Skeletal muscle satellite cell (primary cell): ENCODE results near the gene GTF2H3. TPM values are rescaled to one million over a fixed set of nuclear protein-coding genes. Genes with fewer than 3 reads are reported as not detected.
"Not testable (repeated sequence)": the region's sequence is repeated elsewhere in the genome, so short reads cannot be mapped to it uniquely, and the experiment has no call there.

Source experiments
- H3K27me3 ChIP-seq: 2 replicates; pipeline ENCODE4 v1.7.0; 2013; ENCODE audit warnings: low read length; ENCODE audit not compliant: control insufficient read depth, insufficient read depth
- H3K36me3 ChIP-seq: 2 replicates; pipeline ENCODE4 v1.7.0; 2013; ENCODE audit warnings: mild to moderate bottlenecking, control low read depth, low read length; ENCODE audit not compliant: insufficient read depth
- H3K4me1 ChIP-seq: 2 replicates; pipeline ENCODE4 v1.7.0; 2013; ENCODE audit warnings: low read length; ENCODE audit not compliant: control insufficient read depth, insufficient read depth
- H3K4me2 ChIP-seq: 2 replicates; pipeline ENCODE4 v1.7.0; 2013; ENCODE audit warnings: mild to moderate bottlenecking, low read length
- H3K4me3 ChIP-seq: 2 replicates; pipeline ENCODE4 v1.7.0; 2013; ENCODE audit warnings: low read length
- H3K9ac ChIP-seq: 2 replicates; pipeline ENCODE4 v1.7.0; 2013; ENCODE audit warnings: mild to moderate bottlenecking, low read depth, low read length, moderate library complexity
- H3K9me3 ChIP-seq: replicated peaks from 2 replicates; pipeline ENCODE4 v1.7.0; 2013; ENCODE audit warnings: mild to moderate bottlenecking, control low read depth, low read length
- total RNA-seq: library from RNA; depleted of rRNA; stranded (reverse); fragments of >200 nt; gene quantifications from 2 replicates; pipeline ENCODE4 v1.2.3, GENCODE V29; 2012; rRNA removed

GTF2H3 gene
- 47.0 and 61.1 TPM in 2 replicates for total RNA-seq

GRCh38 chr12:123633379-123634141 lies at the start of gene GTF2H3, which contains the start of gene EIF2B1:
GTF2H3 (plus strand) TSS chr12:123633829; CDS start chr12:123633860, 31 bp downstream.
EIF2B1 (minus strand) TSS chr12:123633686; CDS start chr12:123633557, 129 bp downstream.
- Histone ChIP-seq H3K27me3 (no peaks in the 10 kb centered on the region), H3K4me3 (peak within 1 kb of the TSS; percentile 91), H3K4me1 (peaks cover 11% of the 10 kb centered on the region), H3K9me3 (no peaks in the 10 kb centered on the region), H3K4me2 (peak within 1 kb of the TSS; percentile 80), H3K36me3 (peaks cover 26% of the 10 kb centered on the region), H3K9ac (peak within 1 kb of the TSS; percentile 99)

- no peak overlapping the region for H3K9ac ChIP-seq
Observed at GRCh38 chr12:123591702-123592481, 41.7 kb upstream of the GTF2H3 start.

GRCh38 chr12:123595729-123596128 lies 37.9 kb upstream of the GTF2H3 start:
- Histone ChIP-seq H3K36me3 (peaks cover 60% of the 10 kb centered on the region), H3K27me3 (no peaks in the 10 kb centered on the region), H3K4me1 (no peaks in the 10 kb centered on the region), H3K9ac (no peak overlapping the region), H3K9me3 (no peaks in the 10 kb centered on the region), H3K4me3 (no peak overlapping the region), H3K4me2 (no peak overlapping the region)

More at GRCh38 chr12:123591702-123592481, 41.7 kb upstream of the GTF2H3 start:
- Histone ChIP-seq H3K4me3 (no peak overlapping the region), H3K27me3 (no peaks in the 10 kb centered on the region), H3K9me3 (no peaks in the 10 kb centered on the region), H3K4me2 (no peak overlapping the region), H3K36me3 (peaks cover 73% of the 10 kb centered on the region), H3K4me1 (peaks cover 19% of the 10 kb centered on the region)

- no peaks in the 10 kb centered on the region for H3K4me1 ChIP-seq
- no peak overlapping the region for H3K4me2 ChIP-seq
- H3K27me3 ChIP-seq: no peaks in the 10 kb centered on the region
- no peak overlapping the region for H3K4me3 ChIP-seq
- no peak overlapping the region for H3K9ac ChIP-seq
- H3K36me3 ChIP-seq: peaks cover 47% of the 10 kb centered on the region
- no peaks in the 10 kb centered on the region for H3K9me3 ChIP-seq
Observed at GRCh38 chr12:123597100-123597499, 36.5 kb upstream of the GTF2H3 start.

- Histone ChIP-seq H3K9me3 (no peaks in the 10 kb centered on the region), H3K4me2 (no peak overlapping the region), H3K4me1 (peaks cover 4% of the 10 kb centered on the region), H3K9ac (no peak overlapping the region), H3K4me3 (no peak overlapping the region), H3K27me3 (no peaks in the 10 kb centered on the region), H3K36me3 (peaks cover 37% of the 10 kb centered on the region)
Observed at GRCh38 chr12:123598522-123598921, 35.1 kb upstream of the GTF2H3 start.

GRCh38 chr12:123599310-123599709 lies 34.3 kb upstream of the GTF2H3 start:
- Histone ChIP-seq H3K9me3 (no peaks in the 10 kb centered on the region), H3K27me3 (no peaks in the 10 kb centered on the region), H3K9ac (no peak overlapping the region), H3K4me1 (peaks cover 4% of the 10 kb centered on the region), H3K36me3 (peaks cover 35% of the 10 kb centered on the region), H3K4me2 (no peak overlapping the region), H3K4me3 (no peak overlapping the region)

- Histone ChIP-seq H3K4me3 (no peak overlapping the region), H3K9ac (no peak overlapping the region), H3K36me3 (peaks cover 35% of the 10 kb centered on the region), H3K27me3 (no peaks in the 10 kb centered on the region), H3K4me2 (no peak overlapping the region), H3K9me3 (no peaks in the 10 kb centered on the region), H3K4me1 (peaks cover 4% of the 10 kb centered on the region)
Observed at GRCh38 chr12:123599721-123600120, 33.9 kb upstream of the GTF2H3 start.

GRCh38 chr12:123601602-123602489 lies 31.8 kb upstream of the GTF2H3 start, which contains the start of gene DDX55:
DDX55 (plus strand) TSS chr12:123602099; CDS start chr12:123602149, 50 bp downstream.
- H3K36me3 ChIP-seq: peaks cover 30% of the 10 kb centered on the region
- H3K4me2 ChIP-seq: peak within 1 kb of the TSS; percentile 93
- peaks cover 4% of the 10 kb centered on the region for H3K4me1 ChIP-seq
- H3K9ac ChIP-seq: peak within 1 kb of the TSS; percentile 96
- H3K27me3 ChIP-seq: no peaks in the 10 kb centered on the region
- H3K4me3 ChIP-seq: peak within 1 kb of the TSS; percentile 100
- no peaks in the 10 kb centered on the region for H3K9me3 ChIP-seq

GRCh38 chr12:123602651-123603195 lies 30.9 kb upstream of the GTF2H3 start:
- Histone ChIP-seq H3K4me3 (peak overlapping the region; percentile 100), H3K9ac (peak overlapping the region; percentile 96), H3K4me2 (peak overlapping the region; percentile 93), H3K4me1 (peaks cover 4% of the 10 kb centered on the region), H3K27me3 (no peaks in the 10 kb centered on the region), H3K36me3 (peaks cover 30% of the 10 kb centered on the region), H3K9me3 (no peaks in the 10 kb centered on the region)

GRCh38 chr12:123603495-123603894 lies 30.1 kb upstream of the GTF2H3 start:
- H3K4me1 ChIP-seq, H3K9me3 ChIP-seq: not testable (repeated sequence)
- peaks cover 30% of the 10 kb centered on the region for H3K36me3 ChIP-seq

More at GRCh38 chr12:123603495-123603894, 30.1 kb upstream of the GTF2H3 start:
- not testable (repeated sequence) for H3K27me3 ChIP-seq, H3K4me3 ChIP-seq, H3K4me2 ChIP-seq, H3K9ac ChIP-seq
